ENCODE data around the gene FICD. TPM values are rescaled to one million over a fixed set of nuclear protein-coding genes. Genes with fewer than 3 reads are reported as not detected.

FICD gene
- total and polyA plus RNA-seq, 2 of the 13 experiments (the other 11 are each of a cell fraction or from before 2014, with no cell fraction given): 0.99 to 3.0 TPM

DNA sequence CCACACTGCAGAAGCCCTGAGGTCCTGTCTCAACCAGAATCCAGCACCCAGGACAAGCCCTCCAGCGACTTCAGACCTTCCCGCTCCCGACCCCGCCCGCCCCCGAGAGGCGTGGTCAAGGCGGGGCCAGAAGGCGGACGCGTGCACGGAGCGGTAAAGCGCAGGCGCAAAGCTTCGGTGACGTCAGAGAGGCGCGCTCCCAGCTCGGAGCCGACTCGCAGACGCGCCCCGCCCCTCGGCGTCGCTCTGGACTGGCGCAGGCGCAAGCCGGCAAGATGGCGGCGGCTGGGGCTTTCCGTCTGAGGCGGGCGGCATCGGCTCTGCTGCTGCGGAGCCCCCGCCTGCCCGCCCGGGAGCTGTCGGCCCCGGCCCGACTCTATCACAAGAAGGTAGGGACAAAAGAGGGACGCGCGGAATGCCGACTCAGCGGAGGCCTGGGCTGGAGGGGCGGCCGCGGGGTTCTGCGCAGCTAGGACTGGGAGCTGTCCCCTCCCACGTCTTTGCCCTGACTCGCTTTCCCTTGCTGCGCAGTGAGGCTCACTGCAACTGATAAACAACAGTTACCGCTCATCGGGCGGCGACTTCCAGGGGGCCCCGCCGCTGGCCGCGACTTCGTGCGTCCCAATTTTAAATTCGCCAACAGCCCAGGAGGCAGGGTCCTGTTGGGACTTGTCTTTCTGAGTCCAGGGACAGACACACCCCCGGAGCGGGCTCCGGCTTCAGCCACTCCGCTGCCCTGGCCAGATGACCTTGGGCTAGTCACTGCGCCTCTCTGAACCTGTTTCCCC lies 47.5 kb downstream of the FICD start, which contains the start of gene ISCU (continued):
- TF ChIP-seq, protein P1, sequence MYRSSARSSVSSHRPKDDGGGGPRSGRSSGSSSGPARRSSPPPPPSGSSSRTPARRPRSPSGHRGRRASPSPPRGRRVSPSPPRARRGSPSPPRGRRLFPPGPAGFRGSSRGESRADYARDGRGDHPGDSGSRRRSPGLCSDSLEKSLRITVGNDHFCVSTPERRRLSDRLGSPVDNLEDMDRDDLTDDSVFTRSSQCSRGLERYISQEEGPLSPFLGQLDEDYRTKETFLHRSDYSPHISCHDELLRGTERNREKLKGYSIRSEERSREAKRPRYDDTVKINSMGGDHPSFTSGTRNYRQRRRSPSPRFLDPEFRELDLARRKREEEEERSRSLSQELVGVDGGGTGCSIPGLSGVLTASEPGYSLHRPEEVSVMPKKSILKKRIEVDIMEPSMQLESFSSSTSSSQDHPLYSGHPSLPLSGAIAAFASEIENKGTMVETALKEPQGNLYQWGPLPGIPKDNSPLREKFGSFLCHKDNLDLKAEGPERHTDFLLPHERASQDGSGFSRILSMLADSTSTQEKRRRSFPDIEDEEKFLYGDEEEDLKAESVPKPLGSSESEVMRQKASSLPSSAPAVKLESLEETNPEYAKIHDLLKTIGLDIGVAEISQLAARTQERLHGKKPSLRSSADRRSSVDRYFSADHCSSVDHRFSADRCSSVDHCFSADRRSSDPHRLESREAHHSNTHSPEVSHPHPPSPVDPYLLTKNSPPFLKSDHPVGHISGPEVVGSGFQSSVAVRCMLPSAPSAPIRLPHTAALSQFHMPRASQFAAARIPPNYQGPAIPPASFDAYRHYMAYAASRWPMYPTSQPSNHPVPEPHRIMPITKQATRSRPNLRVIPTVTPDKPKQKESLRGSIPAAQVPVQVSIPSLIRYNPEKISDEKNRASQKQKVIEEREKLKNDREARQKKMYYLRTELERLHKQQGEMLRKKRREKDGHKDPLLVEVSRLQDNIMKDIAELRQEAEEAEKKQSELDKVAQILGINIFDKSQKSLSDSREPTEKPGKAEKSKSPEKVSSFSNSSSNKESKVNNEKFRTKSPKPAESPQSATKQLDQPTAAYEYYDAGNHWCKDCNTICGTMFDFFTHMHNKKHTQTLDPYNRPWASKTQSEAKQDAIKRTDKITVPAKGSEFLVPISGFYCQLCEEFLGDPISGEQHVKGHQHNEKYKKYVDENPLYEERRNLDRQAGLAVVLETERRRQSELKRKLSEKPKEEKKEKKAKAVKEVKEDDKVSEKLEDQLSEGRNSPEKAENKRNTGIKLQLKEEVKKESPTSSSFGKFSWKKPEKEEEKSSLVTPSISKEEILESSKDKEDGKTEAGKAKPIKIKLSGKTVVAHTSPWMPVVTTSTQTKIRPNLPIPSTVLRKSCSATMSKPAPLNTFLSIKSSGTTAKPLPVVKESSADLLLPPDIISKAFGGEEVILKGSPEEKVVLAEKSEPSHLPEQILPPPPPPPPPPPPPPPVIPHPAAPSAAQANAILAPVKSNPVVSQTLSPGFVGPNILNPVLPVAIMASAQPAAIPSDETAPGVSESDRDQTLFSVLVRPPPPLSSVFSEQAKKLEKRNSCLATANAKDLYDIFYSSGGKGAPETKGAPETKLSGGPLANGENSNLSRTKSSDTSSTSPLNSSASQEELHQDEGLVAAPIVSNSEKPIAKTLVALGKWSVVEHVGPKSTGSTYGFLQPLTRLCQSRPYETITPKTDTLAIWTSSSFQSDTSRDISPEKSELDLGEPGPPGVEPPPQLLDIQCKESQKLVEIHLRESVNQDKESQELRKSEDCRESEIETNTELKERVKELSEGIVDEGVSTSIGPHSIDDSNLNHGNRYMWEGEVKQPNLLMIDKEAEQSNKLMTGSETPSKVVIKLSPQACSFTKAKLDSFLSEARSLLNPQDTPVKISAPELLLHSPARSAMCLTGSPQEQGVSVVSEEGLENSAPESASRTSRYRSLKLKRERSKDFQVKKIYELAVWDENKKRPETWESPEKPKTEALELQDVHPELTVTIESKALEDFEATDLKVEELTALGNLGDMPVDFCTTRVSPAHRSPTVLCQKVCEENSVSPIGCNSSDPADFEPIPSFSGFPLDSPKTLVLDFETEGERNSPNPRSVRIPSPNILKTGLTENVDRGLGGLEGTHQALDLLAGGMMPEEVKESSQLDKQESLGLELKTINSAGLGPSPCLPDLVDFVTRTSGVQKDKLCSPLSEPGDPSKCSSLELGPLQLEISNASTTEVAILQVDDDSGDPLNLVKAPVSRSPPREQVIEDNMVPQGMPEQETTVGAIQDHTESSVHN (CRISPR knock-in tag; IDR thresholded peaks at IDR 0.05): no peak
- TF ChIP-seq CCDC6 (CRISPR knock-in tag; IDR thresholded peaks at IDR 0.05): no peak
- TF ChIP-seq POLR2G (IDR thresholded peaks at IDR 0.05; ENCODE audit: low read depth, low read length): peak; percentile 95
- TF ChIP-seq, protein P2, sequence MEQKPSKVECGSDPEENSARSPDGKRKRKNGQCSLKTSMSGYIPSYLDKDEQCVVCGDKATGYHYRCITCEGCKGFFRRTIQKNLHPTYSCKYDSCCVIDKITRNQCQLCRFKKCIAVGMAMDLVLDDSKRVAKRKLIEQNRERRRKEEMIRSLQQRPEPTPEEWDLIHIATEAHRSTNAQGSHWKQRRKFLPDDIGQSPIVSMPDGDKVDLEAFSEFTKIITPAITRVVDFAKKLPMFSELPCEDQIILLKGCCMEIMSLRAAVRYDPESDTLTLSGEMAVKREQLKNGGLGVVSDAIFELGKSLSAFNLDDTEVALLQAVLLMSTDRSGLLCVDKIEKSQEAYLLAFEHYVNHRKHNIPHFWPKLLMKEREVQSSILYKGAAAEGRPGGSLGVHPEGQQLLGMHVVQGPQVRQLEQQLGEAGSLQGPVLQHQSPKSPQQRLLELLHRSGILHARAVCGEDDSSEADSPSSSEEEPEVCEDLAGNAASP (CRISPR knock-in tag; IDR thresholded peaks at IDR 0.05; ENCODE audit: borderline replicate concordance): peak; percentile 31
- TF ChIP-seq, protein P3, sequence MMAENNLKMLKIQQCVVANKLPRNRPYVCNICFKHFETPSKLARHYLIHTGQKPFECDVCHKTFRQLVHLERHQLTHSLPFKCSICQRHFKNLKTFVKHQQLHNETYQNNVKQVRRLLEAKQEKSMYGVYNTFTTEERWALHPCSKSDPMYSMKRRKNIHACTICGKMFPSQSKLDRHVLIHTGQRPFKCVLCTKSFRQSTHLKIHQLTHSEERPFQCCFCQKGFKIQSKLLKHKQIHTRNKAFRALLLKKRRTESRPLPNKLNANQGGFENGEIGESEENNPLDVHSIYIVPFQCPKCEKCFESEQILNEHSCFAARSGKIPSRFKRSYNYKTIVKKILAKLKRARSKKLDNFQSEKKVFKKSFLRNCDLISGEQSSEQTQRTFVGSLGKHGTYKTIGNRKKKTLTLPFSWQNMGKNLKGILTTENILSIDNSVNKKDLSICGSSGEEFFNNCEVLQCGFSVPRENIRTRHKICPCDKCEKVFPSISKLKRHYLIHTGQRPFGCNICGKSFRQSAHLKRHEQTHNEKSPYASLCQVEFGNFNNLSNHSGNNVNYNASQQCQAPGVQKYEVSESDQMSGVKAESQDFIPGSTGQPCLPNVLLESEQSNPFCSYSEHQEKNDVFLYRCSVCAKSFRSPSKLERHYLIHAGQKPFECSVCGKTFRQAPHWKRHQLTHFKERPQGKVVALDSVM (CRISPR knock-in tag; IDR thresholded peaks at IDR 0.05): no peak
- no peak for TF ChIP-seq HMG20B (CRISPR knock-in tag; conservative IDR thresholded peaks at IDR 0.05)
- TF ChIP-seq, protein P4, sequence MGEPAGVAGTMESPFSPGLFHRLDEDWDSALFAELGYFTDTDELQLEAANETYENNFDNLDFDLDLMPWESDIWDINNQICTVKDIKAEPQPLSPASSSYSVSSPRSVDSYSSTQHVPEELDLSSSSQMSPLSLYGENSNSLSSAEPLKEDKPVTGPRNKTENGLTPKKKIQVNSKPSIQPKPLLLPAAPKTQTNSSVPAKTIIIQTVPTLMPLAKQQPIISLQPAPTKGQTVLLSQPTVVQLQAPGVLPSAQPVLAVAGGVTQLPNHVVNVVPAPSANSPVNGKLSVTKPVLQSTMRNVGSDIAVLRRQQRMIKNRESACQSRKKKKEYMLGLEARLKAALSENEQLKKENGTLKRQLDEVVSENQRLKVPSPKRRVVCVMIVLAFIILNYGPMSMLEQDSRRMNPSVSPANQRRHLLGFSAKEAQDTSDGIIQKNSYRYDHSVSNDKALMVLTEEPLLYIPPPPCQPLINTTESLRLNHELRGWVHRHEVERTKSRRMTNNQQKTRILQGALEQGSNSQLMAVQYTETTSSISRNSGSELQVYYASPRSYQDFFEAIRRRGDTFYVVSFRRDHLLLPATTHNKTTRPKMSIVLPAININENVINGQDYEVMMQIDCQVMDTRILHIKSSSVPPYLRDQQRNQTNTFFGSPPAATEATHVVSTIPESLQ (CRISPR knock-in tag; conservative IDR thresholded peaks at IDR 0.05): no peak
- peak; percentile 63 for TF ChIP-seq ZNF431 (CRISPR knock-in tag; IDR thresholded peaks at IDR 0.05; ENCODE audit: borderline replicate concordance, low read depth)
- TF ChIP-seq, protein P5, sequence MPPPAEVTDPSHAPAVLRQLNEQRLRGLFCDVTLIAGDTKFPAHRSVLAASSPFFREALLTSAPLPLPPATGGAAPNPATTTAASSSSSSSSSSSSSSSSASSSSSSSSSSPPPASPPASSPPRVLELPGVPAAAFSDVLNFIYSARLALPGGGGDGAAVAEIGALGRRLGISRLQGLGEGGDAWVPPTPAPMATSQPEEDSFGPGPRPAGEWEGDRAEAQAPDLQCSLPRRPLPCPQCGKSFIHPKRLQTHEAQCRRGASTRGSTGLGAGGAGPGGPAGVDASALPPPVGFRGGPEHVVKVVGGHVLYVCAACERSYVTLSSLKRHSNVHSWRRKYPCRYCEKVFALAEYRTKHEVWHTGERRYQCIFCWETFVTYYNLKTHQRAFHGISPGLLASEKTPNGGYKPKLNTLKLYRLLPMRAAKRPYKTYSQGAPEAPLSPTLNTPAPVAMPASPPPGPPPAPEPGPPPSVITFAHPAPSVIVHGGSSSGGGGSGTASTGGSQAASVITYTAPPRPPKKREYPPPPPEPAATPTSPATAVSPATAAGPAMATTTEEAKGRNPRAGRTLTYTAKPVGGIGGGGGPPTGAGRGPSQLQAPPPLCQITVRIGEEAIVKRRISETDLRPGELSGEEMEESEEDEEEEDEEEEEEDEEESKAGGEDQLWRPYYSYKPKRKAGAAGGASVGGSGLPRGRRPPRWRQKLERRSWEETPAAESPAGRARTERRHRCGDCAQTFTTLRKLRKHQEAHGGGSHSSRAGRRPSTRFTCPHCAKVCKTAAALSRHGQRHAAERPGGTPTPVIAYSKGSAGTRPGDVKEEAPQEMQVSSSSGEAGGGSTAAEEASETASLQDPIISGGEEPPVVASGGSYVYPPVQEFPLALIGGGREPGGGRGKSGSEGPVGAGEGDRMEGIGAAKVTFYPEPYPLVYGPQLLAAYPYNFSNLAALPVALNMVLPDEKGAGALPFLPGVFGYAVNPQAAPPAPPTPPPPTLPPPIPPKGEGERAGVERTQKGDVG (CRISPR knock-in tag; IDR thresholded peaks at IDR 0.05; ENCODE audit: borderline replicate concordance): no peak
- no peak for TF ChIP-seq FOXK2 (IDR thresholded peaks at IDR 0.05)

Data from HepG2 (cell line).